C4-2B (cell line): ENCODE data around the gene WASF2.

Experiments
- CTCF ChIP-seq: fragments of 450-650 bp; conservative IDR thresholded peaks from 2 replicates; pipeline ENCODE4 v1.5.1; 2017; ENCODE audit warnings: mild to moderate bottlenecking
- ZFX ChIP-seq: fragments of 450-650 bp; IDR thresholded peaks from 2 replicates; pipeline ENCODE4 v1.6.1; 2017

GRCh38 chr1:27388337-27389005 lies 101.5 kb downstream of the WASF2 start:
- TF ChIP-seq CTCF (peak; percentile 95), ZFX (no peak)
